GM21447 (cell line): ENCODE results near the gene PINK1.

ENCODE experiments used
- ATAC-seq: cut with Tn5 transposase; IDR thresholded peaks from one replicate; pipeline ENCODE4 v1.9.1; 2021; ENCODE audit not compliant: unreplicated experiment

The PINK1 gene

DNA sequence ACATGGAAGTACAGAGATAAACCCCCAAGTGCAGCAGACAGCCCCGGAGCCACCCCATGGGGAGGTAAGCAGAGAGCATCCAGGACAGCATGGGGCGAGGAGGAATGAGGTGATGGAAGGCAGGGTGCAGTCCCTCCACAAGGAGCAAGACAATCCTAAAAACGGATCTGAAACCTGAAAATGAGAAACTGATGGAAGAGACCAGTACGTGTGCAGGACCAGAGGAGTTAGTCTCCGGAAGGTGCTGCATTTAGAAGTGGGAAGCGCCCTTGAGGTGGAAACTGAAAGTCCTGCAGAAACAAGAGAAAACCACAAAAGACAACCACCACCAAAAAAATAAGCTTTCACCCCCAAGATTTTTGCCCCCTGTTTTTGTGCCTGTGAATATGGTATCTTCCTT is 45.3 kb downstream of the PINK1 start:
- no peak for ATAC-seq

DNA sequence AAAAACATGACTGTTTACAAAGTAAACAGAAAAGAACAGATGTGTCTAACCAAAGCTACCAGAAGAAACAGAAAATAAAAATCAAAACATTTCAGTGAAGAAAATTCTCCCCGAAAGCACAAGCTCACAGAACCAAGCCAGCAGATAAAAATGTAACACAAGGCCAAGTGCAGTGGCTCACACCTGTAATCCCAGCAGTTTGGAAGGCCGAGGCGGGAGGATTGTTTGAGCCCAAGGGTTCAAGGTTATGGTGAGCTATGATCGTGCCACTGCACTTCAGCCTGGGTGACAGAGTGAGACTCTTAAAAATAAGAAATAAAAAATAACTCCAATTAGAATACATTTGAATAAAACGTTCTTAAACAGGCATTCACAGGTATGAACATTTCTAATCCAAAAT is 47.0 kb downstream of the PINK1 start:
- ATAC-seq = no peak

DNA sequence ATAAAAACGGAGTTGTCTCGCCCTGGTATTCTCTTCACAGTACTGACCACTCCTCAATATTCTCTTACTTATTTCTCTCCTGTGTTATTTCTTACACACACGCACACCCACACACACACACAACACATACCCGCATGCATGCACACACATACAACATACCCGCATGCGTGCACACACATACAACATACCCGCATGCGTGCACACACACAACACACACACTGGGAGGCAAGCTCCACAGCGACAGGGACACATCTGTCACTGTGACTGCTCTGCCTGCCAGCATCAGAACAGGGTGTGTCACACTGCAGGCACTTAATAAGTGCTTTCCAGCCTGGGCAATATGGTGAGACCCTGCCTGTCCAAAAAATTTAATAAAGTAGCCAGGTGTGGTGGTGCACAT is 48.7 kb downstream of the PINK1 start:
- ATAC-seq = no peak

DNA sequence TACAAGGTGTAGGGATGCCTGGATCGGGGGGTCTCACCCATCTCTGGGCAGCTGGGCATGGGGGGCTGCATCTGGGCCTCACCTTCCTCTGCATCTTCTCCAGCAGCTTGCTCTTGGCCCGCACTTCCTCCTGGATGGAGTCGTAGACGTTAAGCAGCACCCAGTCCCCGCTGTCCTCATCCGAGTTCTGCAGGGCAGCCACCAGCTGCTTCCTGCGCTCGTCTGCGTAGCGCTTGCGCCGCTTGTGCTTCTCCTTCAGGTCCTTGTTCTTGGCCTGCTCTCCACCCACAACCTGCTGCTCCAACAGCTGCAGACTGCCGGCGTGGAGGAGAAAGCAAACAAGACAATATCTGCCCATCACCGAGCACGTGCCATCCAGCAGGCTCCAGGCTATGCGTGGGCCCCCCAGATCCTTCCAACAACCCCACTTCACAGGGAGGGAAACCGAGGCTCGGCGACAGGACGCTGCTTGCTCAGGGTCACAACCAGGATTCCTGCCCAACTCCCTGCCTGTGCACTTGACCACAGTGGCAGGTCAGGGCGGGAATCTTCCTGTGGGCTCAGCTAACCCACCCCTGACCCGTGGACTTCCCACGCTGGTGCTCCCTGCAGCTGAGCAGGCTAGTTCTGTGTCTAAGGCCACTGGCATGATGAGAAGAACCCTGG is 49.4 kb downstream of the PINK1 start:
- ATAC-seq = no peak

DNA sequence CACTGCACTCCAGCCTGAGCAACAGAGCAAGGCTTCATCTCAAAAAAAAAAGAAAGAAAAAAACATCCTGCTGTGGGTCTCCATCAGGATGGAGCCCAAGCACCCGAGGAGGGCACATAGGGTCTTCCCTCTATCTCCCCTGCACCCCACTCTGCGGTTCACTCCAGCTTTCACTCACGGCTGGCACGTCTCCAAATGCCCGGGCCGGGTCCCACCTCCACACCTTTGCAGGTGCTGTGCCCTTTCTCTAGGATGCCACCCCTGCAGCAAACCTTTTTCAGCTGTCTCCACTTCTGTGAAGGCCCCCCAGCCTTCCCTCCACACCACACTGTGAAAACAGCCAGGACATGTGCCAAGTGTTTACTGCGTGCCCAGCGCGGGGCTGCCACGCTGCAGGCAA is 50.4 kb downstream of the PINK1 start:
- no peak for ATAC-seq

DNA sequence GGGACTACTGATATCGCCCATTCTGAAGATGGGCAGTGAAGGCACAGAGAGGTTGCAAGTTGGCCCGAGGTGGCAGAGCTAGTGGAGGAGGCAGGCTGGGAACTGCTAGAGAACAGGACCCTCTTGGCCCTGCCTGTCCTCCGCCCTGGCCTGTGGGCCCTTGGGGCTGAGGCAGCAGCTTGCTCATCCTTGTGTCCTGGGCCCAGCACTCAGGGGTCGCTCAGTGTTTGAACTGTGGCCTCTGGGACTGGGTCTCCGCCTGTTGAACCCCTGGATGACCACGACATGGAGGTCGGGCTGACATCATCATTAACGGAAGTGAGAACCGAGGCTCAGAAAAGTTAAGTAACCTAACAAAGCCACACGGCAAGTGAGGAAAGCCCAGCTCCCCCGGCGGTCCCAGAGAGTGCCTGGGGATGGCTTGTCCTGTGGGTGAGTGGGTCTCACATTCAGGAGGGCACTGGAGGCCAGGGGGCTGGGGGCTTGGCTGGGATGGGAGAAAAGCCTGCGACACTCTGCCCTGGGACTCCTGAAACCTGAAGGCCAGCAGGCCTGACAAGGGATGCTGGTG is 50.9 kb downstream of the PINK1 start:
- no peak for ATAC-seq

DNA sequence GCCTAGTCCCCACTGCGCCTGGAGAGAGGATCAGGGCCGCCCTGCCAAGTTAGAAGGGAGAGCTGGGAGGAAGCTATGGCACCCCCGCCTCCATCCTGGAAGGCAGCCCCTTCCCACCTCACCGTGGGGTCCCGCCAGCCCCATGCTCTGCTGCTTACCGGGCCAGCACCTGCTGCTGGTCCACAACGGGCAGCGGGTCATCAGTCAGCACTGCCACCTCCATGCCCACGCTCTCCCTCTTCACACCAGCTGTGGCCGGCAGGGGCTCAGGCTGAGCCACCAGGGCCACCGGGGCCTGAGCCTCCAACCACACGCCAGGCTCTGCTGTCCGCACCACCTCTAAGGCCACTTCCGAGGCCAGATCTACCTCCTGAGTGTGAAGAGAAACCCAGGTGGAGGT is 51.4 kb downstream of the PINK1 start:
- ATAC-seq = no peak

DNA sequence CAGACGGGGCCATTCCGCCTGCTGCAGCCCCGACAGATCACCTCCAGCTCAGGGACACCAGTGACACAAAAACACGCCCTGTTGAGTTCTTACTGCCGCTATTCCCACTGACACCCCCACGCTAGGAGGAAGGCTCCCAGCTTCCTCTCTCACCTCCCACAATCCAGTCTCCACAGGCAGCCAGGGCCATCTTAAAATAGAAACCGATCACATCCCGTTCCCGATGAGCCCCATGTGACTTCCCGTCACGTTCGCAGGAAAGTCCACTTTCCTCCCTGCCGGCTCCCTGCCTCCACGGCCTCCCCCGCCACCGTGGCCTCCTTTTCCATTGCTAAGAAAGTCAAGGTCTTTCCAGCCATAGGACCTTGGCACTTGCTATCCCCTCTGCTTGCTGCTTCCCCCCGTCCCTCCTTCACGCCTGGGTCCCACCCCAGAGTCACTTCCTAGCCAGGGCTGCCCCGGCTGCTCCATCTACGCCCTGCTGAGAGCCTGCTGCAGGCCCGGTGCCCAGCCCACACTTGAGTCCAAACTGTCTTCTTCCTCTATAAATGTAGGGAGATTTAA is 51.9 kb downstream of the PINK1 start:
- no peak for ATAC-seq

DNA sequence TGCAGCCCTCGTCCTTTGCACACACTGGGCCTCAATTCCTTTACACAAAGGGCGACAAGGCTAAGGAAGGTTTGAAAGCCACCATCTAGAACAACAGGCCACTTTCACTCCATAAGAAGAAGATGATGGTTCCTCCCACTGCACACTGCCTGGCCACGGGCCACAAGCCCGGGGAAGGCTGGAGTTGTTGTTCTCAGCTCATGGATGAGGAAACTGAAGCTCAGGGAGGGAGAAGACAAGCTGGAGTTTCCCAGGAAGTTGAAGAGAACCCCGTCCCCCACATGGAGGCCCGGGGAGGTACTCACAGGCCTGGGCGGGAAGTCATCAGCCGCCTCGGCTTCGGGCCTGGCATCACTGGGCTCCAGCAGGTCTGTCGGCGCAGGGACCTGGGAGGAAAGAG is 52.5 kb downstream of the PINK1 start:
- ATAC-seq = no peak

DNA sequence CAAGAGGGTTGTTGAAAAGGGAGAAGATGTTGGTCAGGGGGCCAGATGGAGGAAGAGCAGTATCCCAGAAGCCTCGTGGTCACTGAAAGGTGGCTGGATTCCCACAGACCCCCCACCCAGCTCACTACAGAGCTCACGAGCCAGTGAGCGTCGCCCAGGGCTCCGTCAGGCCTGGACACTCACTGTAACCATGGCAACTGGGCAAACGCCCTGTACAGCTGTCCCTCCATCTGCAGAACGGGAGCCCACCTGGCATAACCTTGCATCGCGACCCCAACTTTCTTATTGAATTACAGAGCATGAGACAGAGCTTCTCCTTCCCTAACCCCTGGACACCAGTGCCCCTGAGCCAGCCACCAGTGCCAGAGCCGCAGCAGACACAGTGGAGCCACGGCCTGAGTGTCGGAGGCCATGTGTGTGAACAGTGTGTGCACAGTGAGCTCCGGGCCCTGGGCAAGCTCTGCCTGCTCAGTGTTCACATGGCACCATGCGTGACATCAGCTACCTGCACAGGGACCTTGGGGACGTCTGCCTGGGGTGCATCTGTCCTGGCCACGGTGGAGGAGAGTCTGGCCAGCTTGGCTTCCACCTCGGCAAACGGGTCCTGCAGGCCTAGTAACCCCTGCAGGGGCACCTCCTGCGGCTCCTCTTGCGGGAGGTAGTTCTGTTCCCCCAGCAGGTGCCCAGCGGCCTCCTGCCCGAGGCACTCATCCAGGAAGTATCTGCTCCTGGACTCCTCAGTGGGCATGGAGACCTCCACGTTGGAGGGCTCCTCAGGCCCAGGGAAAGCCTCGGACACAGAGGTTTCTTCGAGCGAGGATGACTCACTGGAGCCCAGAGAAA is 53.8 kb downstream of the PINK1 start:
- no peak for ATAC-seq

DNA sequence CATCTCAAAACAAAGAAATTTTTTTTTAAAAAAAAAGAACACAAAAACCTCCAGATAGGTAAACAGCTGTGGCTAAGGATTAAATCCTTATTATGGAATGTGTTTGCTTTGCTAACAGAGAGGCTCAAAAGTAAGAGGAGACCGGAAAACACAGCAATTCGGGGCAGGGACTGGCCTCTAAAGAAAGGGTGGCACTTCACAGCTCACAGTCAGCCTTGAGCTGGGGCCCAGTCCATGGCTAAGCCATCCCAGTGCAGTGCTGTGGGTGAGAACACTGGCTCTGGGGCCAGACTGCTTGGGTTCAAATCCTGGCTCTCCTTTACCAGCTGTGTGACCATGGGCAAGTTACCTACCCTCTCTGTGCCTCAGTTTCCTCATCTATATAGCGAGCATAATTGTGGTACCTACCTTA is 56.4 kb downstream of the PINK1 start:
- ATAC-seq = no peak

DNA sequence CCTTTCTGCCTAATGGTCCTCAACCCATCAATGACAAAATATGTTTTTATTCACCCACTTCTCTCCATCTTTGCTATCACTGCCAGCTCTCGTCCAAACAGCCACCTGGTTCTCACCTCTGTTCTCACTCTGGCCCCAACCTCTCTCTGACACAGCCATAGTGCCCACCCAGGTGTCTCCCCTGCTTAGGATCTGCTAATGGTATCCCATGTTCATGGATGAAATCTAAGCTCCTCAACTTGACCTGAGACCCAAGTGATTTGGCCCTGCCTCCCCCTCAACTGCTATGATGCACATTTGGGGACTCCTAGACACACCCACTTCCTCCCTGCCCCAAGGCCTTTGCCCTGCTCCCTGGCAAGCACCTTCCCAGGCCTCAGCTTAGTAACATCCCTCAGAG is 58.6 kb downstream of the PINK1 start:
- no peak for ATAC-seq

DNA sequence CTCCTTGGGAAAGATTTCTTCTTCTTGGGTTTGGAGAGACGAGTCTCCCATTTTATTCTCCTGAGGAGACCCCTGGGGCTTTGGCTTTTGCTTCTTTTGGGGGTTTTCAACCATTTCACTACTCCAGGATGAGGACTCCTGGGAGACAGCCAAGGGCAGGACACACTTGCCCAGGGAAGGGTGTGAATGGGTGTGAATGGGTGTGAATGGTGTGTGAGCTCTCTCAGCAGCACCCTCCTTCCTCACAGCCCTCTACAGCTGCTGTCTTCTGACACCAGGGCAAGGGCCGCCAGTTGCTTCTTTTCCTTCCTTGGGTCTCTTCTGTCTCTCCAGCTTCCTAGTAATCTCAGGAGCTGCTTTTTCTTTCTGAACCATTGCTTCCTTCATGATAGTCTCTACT is 60.4 kb downstream of the PINK1 start:
- no peak for ATAC-seq

DNA sequence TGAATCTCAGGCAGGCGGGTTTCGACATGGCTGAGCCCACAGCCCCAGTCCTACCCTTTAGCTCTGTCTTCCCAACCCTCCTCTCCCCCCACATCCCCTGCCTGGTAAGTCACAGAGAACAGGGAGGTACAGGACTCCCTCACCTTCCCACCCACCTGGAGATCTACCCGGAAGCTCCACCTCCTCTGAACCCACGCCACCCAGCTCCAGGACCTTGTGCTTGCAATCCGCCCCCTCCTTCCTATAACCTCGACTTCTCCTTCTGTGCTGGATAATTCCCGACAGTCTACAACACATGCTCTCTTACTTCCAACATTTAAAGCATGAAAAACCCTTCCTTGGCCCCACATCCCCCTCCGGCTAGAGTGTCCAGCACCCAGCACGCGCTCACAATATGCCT is 62.3 kb downstream of the PINK1 start:
- ATAC-seq = no peak

DNA sequence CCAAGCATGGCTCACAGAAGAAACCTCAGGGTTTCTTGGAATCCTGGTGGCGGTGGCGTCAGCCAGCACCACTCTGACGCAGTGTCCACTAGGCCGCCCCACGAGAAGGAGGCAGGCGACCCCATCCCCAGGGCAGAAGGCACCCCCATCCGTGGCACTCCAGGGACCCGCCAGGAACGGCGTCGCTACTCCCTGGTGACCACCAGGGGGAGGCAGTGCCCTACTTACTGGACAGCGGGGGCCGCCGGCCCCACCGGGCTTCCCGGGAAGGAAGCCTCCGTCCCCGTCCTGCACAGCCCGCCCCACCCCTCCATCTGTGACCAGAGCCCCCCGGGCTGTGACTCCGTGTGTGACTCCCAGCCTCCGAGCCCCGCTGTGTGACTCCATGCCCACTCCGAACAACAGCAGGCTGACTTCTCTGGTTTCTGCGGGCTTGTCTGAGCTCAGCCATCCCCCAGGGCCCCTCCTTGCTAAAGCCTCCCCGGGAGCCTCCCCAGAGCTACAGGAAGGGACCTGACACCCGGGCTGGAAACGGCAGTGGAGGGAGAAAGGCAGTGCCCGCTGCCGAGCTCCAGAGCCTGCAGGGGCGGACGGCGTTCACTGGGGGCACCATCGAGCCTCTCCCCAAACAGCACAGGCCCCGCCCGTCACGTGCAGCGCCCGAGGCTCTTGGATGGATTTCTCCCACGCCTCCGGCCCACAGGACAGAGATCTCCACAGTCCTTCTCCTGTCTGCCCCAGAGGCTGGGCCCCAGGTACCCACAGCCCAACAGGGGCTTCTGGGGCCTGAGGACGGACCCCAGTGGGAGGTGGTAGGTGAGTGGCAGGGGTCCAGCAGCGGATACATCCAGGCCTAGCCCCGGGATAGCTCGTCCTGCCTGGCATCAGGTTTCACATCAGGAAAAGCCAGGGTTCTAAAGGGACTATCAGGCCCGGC is 63.4 kb downstream of the PINK1 start:
- ATAC-seq = no peak

DNA sequence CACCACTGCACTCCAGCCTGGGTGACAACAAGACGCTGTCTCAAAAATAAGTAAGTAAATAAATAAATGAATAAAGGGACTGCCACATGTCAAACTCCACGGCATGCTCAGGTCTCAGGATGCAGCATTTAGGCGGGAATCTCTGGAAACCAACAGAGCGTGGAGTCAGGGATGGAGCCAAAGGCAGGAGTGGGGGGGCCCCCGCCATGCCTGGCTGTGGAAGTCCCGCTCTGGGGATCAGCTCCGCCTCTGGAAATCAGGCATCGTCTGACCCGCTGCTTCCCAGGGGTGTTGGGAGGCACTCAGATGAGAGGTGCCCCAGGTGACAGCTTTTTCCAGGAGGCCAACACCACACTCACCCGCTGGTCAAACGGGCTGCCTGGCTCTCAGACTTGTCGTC is 64.3 kb downstream of the PINK1 start:
- ATAC-seq = no peak

DNA sequence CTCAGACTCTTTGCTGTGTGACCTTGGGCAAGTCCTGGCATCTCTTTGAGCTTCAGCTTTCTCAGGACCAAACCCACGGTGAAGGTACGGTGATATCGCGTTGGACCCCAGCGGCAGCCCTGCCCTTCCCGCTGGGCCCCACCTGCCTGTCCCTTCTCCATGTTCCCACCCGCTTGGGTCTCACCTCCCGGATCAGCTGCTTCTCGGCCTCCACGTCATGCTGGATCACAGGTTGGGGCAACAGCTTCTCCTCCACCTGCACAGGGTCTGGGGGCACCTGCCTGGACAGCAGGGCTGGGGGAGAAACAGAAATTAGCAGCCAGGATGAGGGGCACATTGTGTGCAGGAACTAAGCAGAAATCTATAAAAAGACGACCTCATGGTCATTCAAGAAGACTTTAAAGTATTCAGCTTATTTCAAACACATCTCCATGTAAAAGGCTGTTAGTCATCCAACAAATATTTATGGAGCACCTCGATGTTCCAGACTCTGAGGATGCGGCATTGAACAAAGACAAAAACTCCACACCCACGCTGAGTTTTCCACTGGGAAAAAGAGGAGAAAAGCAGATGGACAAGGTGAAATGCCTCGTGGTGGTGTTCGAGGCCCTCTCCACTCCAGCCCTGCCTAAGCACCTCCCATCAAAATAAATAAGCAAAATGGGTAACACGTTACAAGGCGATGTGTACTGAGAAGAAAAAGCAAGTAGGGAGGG is 65.1 kb downstream of the PINK1 start:
- no peak for ATAC-seq

DNA sequence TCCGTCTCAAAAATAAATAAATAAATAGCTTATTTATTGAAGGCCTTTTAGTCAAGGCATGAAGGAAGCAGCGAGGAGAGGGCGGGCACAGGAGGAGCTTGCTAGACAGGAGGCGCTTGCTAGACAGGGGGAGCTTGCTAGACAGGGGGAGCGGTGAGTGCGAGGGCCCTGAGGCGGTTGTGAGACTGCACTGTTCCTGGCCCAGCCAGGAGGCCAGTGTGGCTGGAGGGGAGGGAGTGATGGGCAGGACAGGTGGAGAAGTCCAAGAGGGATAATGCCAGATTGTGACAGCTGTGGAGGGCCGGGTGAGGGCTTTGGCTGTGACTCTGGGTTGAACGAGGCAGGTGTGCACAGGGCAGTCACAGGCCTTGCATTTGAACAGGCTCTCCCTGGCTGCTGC is 66.3 kb downstream of the PINK1 start:
- ATAC-seq = no peak

DNA sequence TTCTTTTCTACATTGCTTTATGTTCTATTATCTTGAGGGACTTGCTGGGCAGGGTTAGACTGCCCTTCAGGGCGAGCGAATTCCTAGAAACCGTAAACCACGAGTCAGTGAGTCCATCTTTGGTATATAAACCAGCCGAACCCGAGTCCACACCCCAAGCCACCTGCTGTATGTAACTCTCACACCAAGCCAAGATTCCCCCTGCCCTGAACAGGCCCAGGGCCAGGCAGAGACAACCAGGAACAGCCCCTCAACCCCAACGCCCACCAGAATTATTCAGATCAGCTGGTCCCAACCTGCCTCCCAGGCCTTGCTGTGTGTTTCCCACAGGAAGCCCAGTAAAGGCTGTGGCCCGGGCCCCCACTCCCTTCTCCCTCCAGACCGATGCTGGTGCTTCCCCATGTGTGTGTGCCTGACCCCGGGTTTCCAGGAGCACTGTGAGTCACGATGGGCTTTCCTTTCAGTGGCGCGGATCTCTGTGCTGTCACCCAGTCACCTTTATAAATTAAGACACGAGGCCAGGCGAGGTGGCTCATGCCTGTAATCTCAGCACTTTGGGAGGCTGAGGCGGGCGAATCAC is 67.5 kb downstream of the PINK1 start:
- no peak for ATAC-seq
